ENCODE results near the gene NOX3.

- TF ChIP-seq CTCF (IDR thresholded peaks at IDR 0.05) (no peak), POLR2A (IDR thresholded peaks at IDR 0.05) (no peak)
These were observed 28.2 kb upstream of the NOX3 start for GRCh38 chr6:155483858-155484257.
